IMR-90 (cell line): Measurements from ENCODE around the gene IQGAP2. TPM values are rescaled to one million over a fixed set of nuclear protein-coding genes. Genes with fewer than 3 reads are reported as not detected.
A peak's percentile ranks its signal among the peaks of the same experiment; 100 is the strongest.

Experiments
- ATAC-seq: fragments of 200-7000 bp; cut with Tn5 transposase; 2 replicates; pipeline ENCODE4 v1.9.1; 2020; ENCODE audit warnings: low read depth, mild to moderate bottlenecking, moderate library complexity
- BruUV-seq: library from RNA; stranded (reverse); fragments of 400-500 nt; replicated peaks from 2 replicates; lab custom pipeline; 2021; lab: Mats Ljungman, UMichigan
- CTCF ChIA-PET: fragments of 300-600 bp; formaldehyde crosslinking; extraction: SDS; loops from one replicate; lab custom pipeline; 2021; ENCODE audit warnings: antibody characterized with exemption; lab: Yijun Ruan, JAX
- POLR2A ChIA-PET: fragments of 300-600 bp; sonication (Branson Sonifier 250); formaldehyde crosslinking; loops from one replicate; lab custom pipeline; 2022; ENCODE audit warnings: antibody characterized with exemption; ENCODE audit not compliant: unreplicated experiment; lab: Charles Lee
- DNase-seq: peaks from one replicate; pipeline ENCODE4 v3.0.0; 2013
- H2AFZ ChIP-seq: replicated peaks from 2 replicates; pipeline ENCODE3; 2013; ENCODE audit warnings: low read length, mild to moderate bottlenecking; ENCODE audit not compliant: poor library complexity
- H2AK5ac ChIP-seq: 2 replicates; pipeline ENCODE4 v1.6.1; 2013; ENCODE audit warnings: low read depth, low read length, inconsistent platforms
- H2AK9ac ChIP-seq: replicated peaks from 2 replicates; pipeline ENCODE3; 2013; ENCODE audit warnings: mild to moderate bottlenecking, low read depth, low read length, moderate library complexity; ENCODE audit not compliant: poor library complexity
- H2BK120ac ChIP-seq: 2 replicates; pipeline ENCODE4 v1.6.1; 2013; ENCODE audit warnings: low read depth, low read length, inconsistent platforms
- H2BK15ac ChIP-seq: 3 replicates; pipeline ENCODE4 v1.6.1; 2013; ENCODE audit warnings: low read depth, low read length, inconsistent platforms
- H2BK20ac ChIP-seq: 2 replicates; pipeline ENCODE4 v1.6.1; 2013; ENCODE audit warnings: low read depth, mild to moderate bottlenecking, inconsistent platforms, low read length, moderate library complexity
- H2BK5ac ChIP-seq: 2 replicates; pipeline ENCODE4 v1.6.1; 2013; ENCODE audit warnings: mild to moderate bottlenecking, low read depth, low read length, inconsistent platforms; ENCODE audit not compliant: poor library complexity, severe bottlenecking
- H3K14ac ChIP-seq: replicated peaks from 2 replicates; pipeline ENCODE4 v1.6.1; 2013; ENCODE audit warnings: low read depth, low read length, inconsistent platforms
- H3K18ac ChIP-seq: 2 replicates; pipeline ENCODE4 v1.6.1; 2013; ENCODE audit warnings: low read depth, low read length, control low read depth
- H3K23ac ChIP-seq: 2 replicates; pipeline ENCODE4 v1.6.1; 2013; ENCODE audit warnings: low read depth, low read length, inconsistent platforms
- H3K27ac ChIP-seq: 2 replicates; pipeline ENCODE4 v1.5.1; 2013; ENCODE audit warnings: mild to moderate bottlenecking, control low read depth, low read length; ENCODE audit not compliant: insufficient read depth
- H3K27me3 ChIP-seq: 2 replicates; pipeline ENCODE4 v1.6.1; 2013; ENCODE audit warnings: low read length; ENCODE audit not compliant: control insufficient read depth, insufficient read depth
- H3K36me3 ChIP-seq: 2 replicates; pipeline ENCODE4 v1.6.1; 2013; ENCODE audit warnings: low read length, mixed read lengths; ENCODE audit not compliant: control insufficient read depth, insufficient read depth
- H3K4ac ChIP-seq: 2 replicates; pipeline ENCODE4 v1.6.1; 2013; ENCODE audit warnings: low read depth, low read length, inconsistent platforms
- H3K4me1 ChIP-seq: 2 replicates; pipeline ENCODE4 v1.6.1; 2013; ENCODE audit warnings: low read length, mixed read lengths; ENCODE audit not compliant: control insufficient read depth, insufficient read depth
- H3K4me2 ChIP-seq: 2 replicates; pipeline ENCODE4 v1.6.1; 2013; ENCODE audit warnings: low read depth, mild to moderate bottlenecking, control low read depth, low read length, moderate library complexity
- H3K4me3 ChIP-seq: 2 replicates; pipeline ENCODE4 v1.5.1; 2013; ENCODE audit warnings: low read depth, mild to moderate bottlenecking, control low read depth, low read length, moderate library complexity; ENCODE audit not compliant: insufficient read depth
- H3K56ac ChIP-seq: 2 replicates; pipeline ENCODE4 v1.6.1; 2013; ENCODE audit warnings: low read length, inconsistent platforms; ENCODE audit not compliant: insufficient read depth; ENCODE audit errors: extremely low read depth
- H3K79me1 ChIP-seq, 2 experiments: 2 replicates each; pipeline ENCODE4 v1.6.1; 2013; ENCODE audit warnings: low read length in 2 of 2, inconsistent platforms in 1 of 2, low read depth in 1 of 2
- H3K9ac ChIP-seq: 2 replicates; pipeline ENCODE4 v1.6.1; 2013; ENCODE audit warnings: low read depth, low read length, control low read depth
- H3K9me1 ChIP-seq: 2 replicates; pipeline ENCODE4 v1.6.1; 2013; ENCODE audit warnings: low read length, inconsistent platforms; ENCODE audit not compliant: insufficient read depth
- H3K9me3 ChIP-seq: 2 replicates; pipeline ENCODE4 v1.6.1; 2013; ENCODE audit warnings: low read length; ENCODE audit not compliant: control insufficient read depth, insufficient read depth
- H4K20me1 ChIP-seq: 2 replicates; pipeline ENCODE4 v1.6.1; 2013; ENCODE audit warnings: low read length, inconsistent platforms; ENCODE audit not compliant: insufficient read depth
- H4K5ac ChIP-seq: 2 replicates; pipeline ENCODE4 v1.6.1; 2013; ENCODE audit warnings: mild to moderate bottlenecking, low read depth, low read length, control low read depth
- H4K8ac ChIP-seq, 2 experiments: 2 replicates each; pipeline ENCODE4 v1.6.1; 2013; ENCODE audit warnings: low read depth in 2 of 2, low read length in 2 of 2, control low read depth in 1 of 2, inconsistent platforms in 1 of 2
- H4K91ac ChIP-seq: 2 replicates; pipeline ENCODE4 v1.6.1; 2013; ENCODE audit warnings: low read depth, low read length, inconsistent platforms; ENCODE audit not compliant: insufficient read depth
- CEBPB ChIP-seq: IDR thresholded peaks from 2 replicates; pipeline ENCODE4 v1.6.1; 2012; ENCODE audit warnings: low read depth, low read length, improper control_type of control experiment
- CTCF ChIP-seq: conservative IDR thresholded peaks from 2 replicates; pipeline ENCODE4 v1.5.1; 2012; ENCODE audit warnings: mild to moderate bottlenecking, low read depth, low read length, improper control_type of control experiment
- ELK1 ChIP-seq: fragments of 150-350 bp; IDR thresholded peaks from 2 replicates; pipeline ENCODE4 v1.6.1; 2016; ENCODE audit warnings: low read depth, mild to moderate bottlenecking, low read length, moderate library complexity, borderline replicate concordance
- FOS ChIP-seq: fragments of 150-350 bp; IDR thresholded peaks from 2 replicates; pipeline ENCODE4 v1.6.1; 2016; ENCODE audit warnings: low read depth, low read length
- MAFK ChIP-seq: IDR thresholded peaks from 2 replicates; pipeline ENCODE4 v1.6.1; 2012; ENCODE audit warnings: low read depth, low read length, improper control_type of control experiment
- MAZ ChIP-seq: IDR thresholded peaks from 2 replicates; pipeline ENCODE4 v1.6.1; 2012; ENCODE audit warnings: low read depth, mild to moderate bottlenecking, low read length, improper control_type of control experiment, moderate library complexity, borderline replicate concordance
- NFE2L2 ChIP-seq: fragments of 150-350 bp; IDR thresholded peaks from 2 replicates; pipeline ENCODE4 v1.6.1; 2016; ENCODE audit warnings: low read depth, mild to moderate bottlenecking, low read length
- POLR2A ChIP-seq: IDR thresholded peaks from 2 replicates; pipeline ENCODE4 v1.6.1; 2012; ENCODE audit warnings: mild to moderate bottlenecking, low read depth, low read length
- RAD21 ChIP-seq: IDR thresholded peaks from 2 replicates; pipeline ENCODE4 v1.6.1; 2012; ENCODE audit warnings: low read length, improper control_type of control experiment
- RCOR1 ChIP-seq: IDR thresholded peaks from 2 replicates; pipeline ENCODE4 v1.6.1; 2012; ENCODE audit warnings: mild to moderate bottlenecking, low read length, improper control_type of control experiment; ENCODE audit not compliant: insufficient replicate concordance
- RFX5 ChIP-seq: IDR thresholded peaks from 2 replicates; pipeline ENCODE4 v1.8.0; 2012; ENCODE audit warnings: low read depth, mild to moderate bottlenecking, low read length, moderate library complexity
- USF2 ChIP-seq: fragments of 150-350 bp; IDR thresholded peaks from 2 replicates; pipeline ENCODE4 v1.6.1; 2017; ENCODE audit warnings: mild to moderate bottlenecking, antibody characterized with exemption, low read length, low read depth
- WGBS, 2 experiments: methylation state at CpG; one replicate each; pipeline versions ENCODE4 v1.1.5 to v1.1.7; 2013; ENCODE audit warnings: missing lambda C conversion rate in 2 of 2; ENCODE audit not compliant: insufficient read length in 1 of 2; ENCODE audit errors: extremely low coverage in 2 of 2; 5-methylcytosine and 5-hydroxymethylcytosine counted together
- dilution Hi-C: fragments of 300-500 bp; cut with HindIII; formaldehyde crosslinking; loops from one replicate; pipeline ENCODE4 v1.14.3; 2018; ENCODE audit warnings: low sequenced_read_pairs; ENCODE audit not compliant: unreplicated experiment
- in situ Hi-C: fragments of 300-500 bp; cut with MboI; formaldehyde crosslinking; loops from 3 replicates; pipeline ENCODE4 v1.14.3; 2019; ENCODE audit warnings: low sequenced_read_pairs, inconsistent platforms, mixed read lengths
- intact Hi-C: fragments of 100-400 bp; cut with micrococcal nuclease; formaldehyde crosslinking; loops from 2 replicates; pipeline ENCODE4 v1.10.0; 2022
- polyA plus RNA-seq, 3 experiments: library from polyadenylated mRNA; depleted of rRNA; stranded (reverse); fragments of >200 nt; gene quantifications; 2 replicates each; pipeline ENCODE4 v1.2.3, GENCODE V29; 2012; ENCODE audit warnings: low replicate concordance in 1 of 3
- total RNA-seq: library from RNA; depleted of rRNA; stranded (reverse); fragments of >200 nt; gene quantifications from 2 replicates; pipeline ENCODE4 v1.2.3, GENCODE V29; 2012

IQGAP2 gene
- total and polyA plus RNA-seq, 2 of the 4 experiments (the other 2 are of a cell fraction), result 0.21 to 0.36 TPM

GRCh38 chr5:76607353-76607871, 204.3 kb downstream of the IQGAP2 start:
- Histone ChIP-seq H3K9me3 (no peaks in the 10 kb centered on the region), H3K79me1 (no peaks in the 10 kb centered on the region), H2BK5ac (peak overlapping the region; percentile 72), H3K27me3 (no peaks in the 10 kb centered on the region), H3K23ac (peak overlapping the region; percentile 89), H3K4me3 (peak overlapping the region; percentile 28; the same call in 1 of the 2 replicates), H3K4me1 (peaks cover 11% of the 10 kb centered on the region), H4K5ac (peak overlapping the region; percentile 73), H3K9ac (peak overlapping the region; percentile 36; the same call in 1 of the 2 replicates), H2AFZ (peak overlapping the region; percentile 65), H3K56ac (no peak overlapping the region), H2AK5ac (peak overlapping the region; percentile 18), H4K8ac (peak overlapping the region; percentile 53 to 88), H3K4ac (peak overlapping the region; percentile 67), H4K91ac (peak overlapping the region; percentile 40; the same call in 1 of the 2 replicates), H3K18ac (peak overlapping the region; percentile 95), H4K20me1 (no peaks in the 10 kb centered on the region), H3K36me3 (no peaks in the 10 kb centered on the region), H2AK9ac (no peak overlapping the region), H3K4me2 (peak overlapping the region; percentile 90), H2BK20ac (peak overlapping the region; percentile 82), H2BK15ac (peak overlapping the region; percentile 87), H3K14ac (peak overlapping the region; percentile 86), H3K27ac (peak overlapping the region; percentile 19; the same call in 1 of the 2 replicates), H2BK120ac (peak overlapping the region; percentile 87), H3K9me1 (no peaks in the 10 kb centered on the region)
- 0% methylated on average over 1 of the region's 9 CpGs; no CpG with 5 or more reads in 1 of the 2 experiments for WGBS, 2 experiments
- peak; percentile 52 for DNase-seq
- intact Hi-C loops (loop anchor here (5.0 kb wide), 1 partner anchor 885 kb away; the partner anchor contains the start of gene WDR41), in situ Hi-C loops (loop anchor here (10.0 kb wide), 2 partner anchors 107 to 407 kb away; partner anchors contain the start of gene F2R), dilution Hi-C loops (no loop called here)
- no TSS peak for BruUV-seq
- ChIA-PET CTCF (interaction anchor here (0.6 to 1.1 kb wide), 3 partner anchors 36 to 416 kb away, joined by 3 to 7 read pairs (median 4); no protein-coding TSS in a partner anchor), POLR2A (no interaction called here)
- peak; percentile 48 for ATAC-seq
- no peak for TF ChIP-seq CTCF
- no peak for TF ChIP-seq USF2
- TF ChIP-seq POLR2A, result no peak
- no peak for TF ChIP-seq RCOR1
- TF ChIP-seq RAD21, result no peak
- TF ChIP-seq RFX5, result no peak
- TF ChIP-seq MAZ, result no peak
- TF ChIP-seq NFE2L2, result no peak
- no peak for TF ChIP-seq FOS
- no peak for TF ChIP-seq CEBPB
- no peak for TF ChIP-seq MAFK
- TF ChIP-seq ELK1, result no peak
